BLaER1 treated with 17β-estradiol and CSF1 and Interleukin-3, amounts not matched to agents 10 nM and 100 nM (cell line): ENCODE data around the gene CIP2A.

Experiments used
- H3K27ac ChIP-seq, 11 experiments: shearing (Covaris generic); formaldehyde crosslinking; 2 replicates each; pipeline ENCODE4 v1.8.1; 2022
- H3K27me3 ChIP-seq, 11 experiments: shearing (Covaris generic); formaldehyde crosslinking; 2 replicates each; pipeline ENCODE4 v1.8.1; 2022
- H3K36me3 ChIP-seq, 11 experiments: shearing (Covaris generic); formaldehyde crosslinking; 2 replicates each; pipeline ENCODE4 v1.8.1; 2022
- H3K4me1 ChIP-seq, 10 experiments: shearing (Covaris generic); formaldehyde crosslinking; 2 replicates each; pipeline ENCODE4 v1.8.1; 2022
- H3K4me2 ChIP-seq, 11 experiments: shearing (Covaris generic); formaldehyde crosslinking; 2 replicates each; pipeline ENCODE4 v1.8.1; 2022
- H3K4me3 ChIP-seq, 10 experiments: shearing (Covaris generic); formaldehyde crosslinking; 2 replicates each; pipeline ENCODE4 v1.8.1; 2022
- H3K9ac ChIP-seq, 11 experiments: shearing (Covaris generic); formaldehyde crosslinking; 2 replicates each; pipeline ENCODE4 v1.8.1; 2022
- H3K9me3 ChIP-seq, 11 experiments: shearing (Covaris generic); formaldehyde crosslinking; replicated peaks in 1 of 11; 2 replicates each; pipeline ENCODE4 v1.8.1; 2022
- H4K20me1 ChIP-seq, 11 experiments: shearing (Covaris generic); formaldehyde crosslinking; 2 replicates each; pipeline ENCODE4 v1.8.1; 2022
- Cebpa-rat ChIP-seq, 11 experiments: shearing (Covaris generic); IDR thresholded peaks; 2 replicates each; pipeline ENCODE4 v1.8.1; 2022

Gene CIP2A

DNA sequence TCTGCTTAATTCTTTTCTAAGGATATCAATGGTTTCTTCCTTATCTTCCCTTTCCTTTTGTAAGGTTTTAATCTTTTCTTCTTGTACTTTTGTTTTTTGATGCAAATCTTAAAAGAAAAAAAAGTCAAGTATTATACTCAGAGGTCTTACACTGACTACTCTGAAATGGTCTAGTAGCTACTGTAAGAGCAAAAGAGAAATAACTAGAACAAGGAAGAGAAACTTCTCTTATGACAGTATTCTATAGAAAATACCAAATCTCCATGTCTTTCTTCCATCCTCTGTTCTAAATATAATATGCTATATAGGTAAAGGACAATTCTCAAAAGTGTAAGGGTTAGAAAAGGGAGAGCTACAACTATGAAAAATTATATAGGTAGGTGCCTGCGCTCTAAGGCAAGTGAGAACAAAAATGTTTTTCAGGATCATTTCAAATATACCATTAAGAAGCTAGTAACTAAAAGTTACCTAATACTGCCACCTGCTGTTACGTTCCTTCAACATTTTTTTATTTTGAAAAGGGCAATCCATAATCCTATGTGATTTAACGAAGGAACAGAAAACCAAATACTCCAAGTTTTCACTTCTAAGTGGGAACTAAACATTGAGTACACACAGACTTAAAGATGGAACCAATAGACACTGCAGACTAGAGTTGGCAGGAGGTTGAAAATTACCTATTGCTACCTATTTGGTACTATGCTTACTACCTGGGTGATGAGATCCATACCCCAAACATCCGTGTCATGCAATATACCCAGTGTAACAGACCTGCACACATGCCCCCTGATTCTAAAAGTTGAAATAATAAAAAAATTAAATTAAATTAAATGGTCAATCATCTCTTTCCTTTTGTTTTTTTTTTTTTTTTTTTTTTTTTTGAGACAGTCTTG is 36.7 kb downstream of the CIP2A start:
- Histone ChIP-seq H3K36me3 (peaks cover 4 to 89% (median 71%) of the 10 kb centered on the region in 11 experiments; a peak in 19 of 22 replicates), H3K9ac (no peak overlapping the region; a peak in 1 of 22 replicates), H3K27ac (no peak overlapping the region)

DNA sequence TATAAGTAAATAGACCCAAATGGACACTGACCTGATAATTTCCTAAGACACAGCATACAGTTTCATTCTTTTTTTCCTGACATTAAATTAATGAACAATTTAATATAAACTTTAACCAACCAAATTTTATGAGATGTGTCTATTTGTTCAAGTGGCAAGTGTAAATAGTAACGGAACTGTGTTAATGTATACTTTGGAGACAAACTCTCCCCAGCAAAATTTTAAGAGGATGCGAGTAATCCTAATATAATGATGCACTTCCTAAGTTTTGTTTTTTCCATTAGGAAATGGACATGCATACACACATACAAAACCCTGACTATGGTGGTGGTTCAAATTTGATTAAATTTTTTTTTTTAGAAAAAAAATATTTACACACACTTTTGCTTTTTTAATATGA is 40.4 kb downstream of the CIP2A start:
- Histone ChIP-seq H3K9me3 (0 out of 22 replicates have a peak, but pooled peaks cover 0 to 2% (median 0%) of the 10 kb centered on the region in 11 experiments), H3K9ac (no peak overlapping the region), H4K20me1 (no peaks in the 10 kb centered on the region), H3K4me2 (no peak overlapping the region), H3K27ac (no peak overlapping the region), H3K27me3 (no peaks in the 10 kb centered on the region), H3K4me3 (no peak overlapping the region), H3K36me3 (peaks cover 5 to 88% (median 57%) of the 10 kb centered on the region in 11 experiments), H3K4me1 (no peaks in the 10 kb centered on the region)
- no peak for TF ChIP-seq Cebpa-rat (IDR thresholded peaks at IDR 0.05)

More for the DNA sequence above, 36.7 kb downstream of the CIP2A start:
- Histone ChIP-seq H3K4me2 (no peak overlapping the region), H4K20me1 (no peaks in the 10 kb centered on the region), H3K27me3 (no peaks in the 10 kb centered on the region), H3K9me3 (no peaks in the 10 kb centered on the region), H3K4me1 (no peaks in the 10 kb centered on the region), H3K4me3 (no peak overlapping the region)
- TF ChIP-seq Cebpa-rat (IDR thresholded peaks at IDR 0.05): no peak

DNA sequence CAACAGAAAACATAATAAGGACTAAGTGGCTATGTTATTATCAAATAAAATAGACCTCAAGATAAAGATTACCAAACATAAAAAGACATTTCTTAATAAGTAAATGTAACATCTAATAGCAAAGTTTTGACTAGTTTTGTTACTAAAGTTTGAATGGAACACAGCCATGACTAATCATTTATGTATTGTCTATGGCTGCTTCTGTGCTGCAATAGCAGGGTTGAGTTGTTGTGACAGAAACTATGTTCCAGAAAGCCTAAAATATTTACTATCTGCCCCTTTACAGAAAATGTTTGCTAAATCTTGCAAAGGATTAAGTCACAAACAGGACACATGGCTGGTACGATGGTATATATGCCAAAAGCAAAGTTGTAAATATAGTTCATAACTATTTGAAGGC is 40.9 kb downstream of the CIP2A start:
- H3K27ac ChIP-seq: no peak overlapping the region
- no peak for TF ChIP-seq Cebpa-rat (IDR thresholded peaks at IDR 0.05)
- H3K9me3 ChIP-seq: peaks cover 0 to 7% (median 0%) of the 10 kb centered on the region in 11 experiments; a peak in 7 of 22 replicates
- H3K27me3 ChIP-seq: no peaks in the 10 kb centered on the region
- no peaks in the 10 kb centered on the region for H4K20me1 ChIP-seq
- no peaks in the 10 kb centered on the region for H3K4me1 ChIP-seq
- H3K9ac ChIP-seq: no peak overlapping the region
- H3K36me3 ChIP-seq: peaks cover 11 to 88% (median 57%) of the 10 kb centered on the region in 11 experiments
- H3K4me2 ChIP-seq: no peak overlapping the region
- H3K4me3 ChIP-seq: no peak overlapping the region

DNA sequence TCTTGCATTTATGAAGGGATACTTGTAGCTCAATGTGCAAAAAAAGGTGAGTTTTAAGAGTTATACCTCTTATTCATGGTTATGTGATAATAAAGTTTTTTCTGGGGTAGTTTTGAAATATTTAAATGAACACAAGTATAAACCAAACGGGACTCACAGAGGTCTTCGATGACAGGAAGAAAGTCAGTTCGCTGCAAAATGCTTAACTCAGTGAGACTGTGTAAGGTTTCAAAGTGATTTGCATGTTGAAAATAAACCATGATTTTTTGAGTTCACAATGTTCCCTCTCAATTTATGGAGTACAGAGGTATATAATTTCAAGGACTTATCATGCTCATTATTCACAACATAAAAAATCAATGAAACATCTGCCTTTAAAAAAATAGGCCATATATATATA is 42.5 kb downstream of the CIP2A start:
- no peaks in the 10 kb centered on the region for H3K4me1 ChIP-seq
- H3K9me3 ChIP-seq: peaks cover 0 to 10% (median 0%) of the 10 kb centered on the region in 11 experiments; a peak in 7 of 22 replicates
- H3K9ac ChIP-seq: no peak overlapping the region
- H3K27me3 ChIP-seq: no peaks in the 10 kb centered on the region
- TF ChIP-seq Cebpa-rat (IDR thresholded peaks at IDR 0.05): no peak
- H4K20me1 ChIP-seq: no peaks in the 10 kb centered on the region
- no peak overlapping the region for H3K4me3 ChIP-seq
- H3K27ac ChIP-seq: no peak overlapping the region
- peaks cover 12 to 87% (median 52%) of the 10 kb centered on the region in 11 experiments for H3K36me3 ChIP-seq
- H3K4me2 ChIP-seq: no peak overlapping the region

DNA sequence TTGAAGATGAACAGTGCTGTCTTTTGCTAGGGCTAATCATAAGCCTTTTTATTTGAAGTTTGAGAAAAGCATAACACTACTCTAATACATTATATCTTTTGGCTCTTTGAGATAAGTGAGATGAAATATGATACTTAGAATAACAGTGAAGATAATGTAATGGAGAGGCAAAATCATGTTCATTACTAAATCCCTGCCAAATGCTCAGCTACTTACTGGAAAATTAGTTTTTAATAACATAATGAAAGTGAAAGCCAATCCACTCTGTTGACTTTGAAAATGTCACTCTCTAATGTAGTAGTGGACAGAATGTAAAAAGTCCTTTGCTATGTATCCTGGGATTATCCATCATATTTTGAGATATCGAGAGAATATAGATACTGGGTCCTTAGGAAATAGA is 43.0 kb downstream of the CIP2A start:
- Histone ChIP-seq H3K9ac (no peak overlapping the region), H3K27me3 (no peaks in the 10 kb centered on the region), H3K36me3 (peaks cover 12 to 82% (median 49%) of the 10 kb centered on the region in 11 experiments), H3K4me2 (no peak overlapping the region), H3K4me3 (no peak overlapping the region), H4K20me1 (no peaks in the 10 kb centered on the region), H3K27ac (no peak overlapping the region), H3K9me3 (peaks cover 0 to 10% (median 0%) of the 10 kb centered on the region in 11 experiments; a peak in 7 of 22 replicates), H3K4me1 (no peaks in the 10 kb centered on the region)
- no peak for TF ChIP-seq Cebpa-rat (IDR thresholded peaks at IDR 0.05)

DNA sequence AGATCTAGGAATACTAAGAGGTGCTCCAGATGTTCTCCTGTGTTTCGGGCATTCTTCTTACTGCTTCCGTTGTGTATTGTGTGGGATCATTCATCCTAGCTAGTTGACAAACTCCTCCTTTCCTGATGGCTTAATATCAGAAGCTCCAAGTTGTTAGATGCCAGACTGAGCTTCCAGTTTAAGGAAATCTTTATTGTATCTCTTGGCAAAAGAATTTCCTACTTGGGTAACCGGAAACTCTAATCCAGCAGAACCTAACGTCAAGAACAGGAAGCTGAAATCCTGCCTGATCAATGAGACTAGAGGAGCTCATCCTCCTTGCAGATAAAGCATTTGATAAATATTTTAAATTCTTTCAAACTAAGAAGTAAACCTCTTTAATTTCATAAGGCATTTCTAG is 51.2 kb downstream of the CIP2A start:
- Histone ChIP-seq H3K36me3 (peaks cover 0 to 13% (median 8%) of the 10 kb centered on the region in 11 experiments; a peak in 20 of 22 replicates), H3K9me3 (peaks cover 0 to under 1% (median 0%) of the 10 kb centered on the region in 11 experiments; a peak in 1 of 22 replicates), H3K4me2 (no peak overlapping the region), H3K4me3 (no peak overlapping the region), H3K4me1 (no peaks in the 10 kb centered on the region), H3K27ac (no peak overlapping the region), H4K20me1 (no peaks in the 10 kb centered on the region), H3K27me3 (no peaks in the 10 kb centered on the region), H3K9ac (no peak overlapping the region)
- TF ChIP-seq Cebpa-rat (IDR thresholded peaks at IDR 0.05): no peak

DNA sequence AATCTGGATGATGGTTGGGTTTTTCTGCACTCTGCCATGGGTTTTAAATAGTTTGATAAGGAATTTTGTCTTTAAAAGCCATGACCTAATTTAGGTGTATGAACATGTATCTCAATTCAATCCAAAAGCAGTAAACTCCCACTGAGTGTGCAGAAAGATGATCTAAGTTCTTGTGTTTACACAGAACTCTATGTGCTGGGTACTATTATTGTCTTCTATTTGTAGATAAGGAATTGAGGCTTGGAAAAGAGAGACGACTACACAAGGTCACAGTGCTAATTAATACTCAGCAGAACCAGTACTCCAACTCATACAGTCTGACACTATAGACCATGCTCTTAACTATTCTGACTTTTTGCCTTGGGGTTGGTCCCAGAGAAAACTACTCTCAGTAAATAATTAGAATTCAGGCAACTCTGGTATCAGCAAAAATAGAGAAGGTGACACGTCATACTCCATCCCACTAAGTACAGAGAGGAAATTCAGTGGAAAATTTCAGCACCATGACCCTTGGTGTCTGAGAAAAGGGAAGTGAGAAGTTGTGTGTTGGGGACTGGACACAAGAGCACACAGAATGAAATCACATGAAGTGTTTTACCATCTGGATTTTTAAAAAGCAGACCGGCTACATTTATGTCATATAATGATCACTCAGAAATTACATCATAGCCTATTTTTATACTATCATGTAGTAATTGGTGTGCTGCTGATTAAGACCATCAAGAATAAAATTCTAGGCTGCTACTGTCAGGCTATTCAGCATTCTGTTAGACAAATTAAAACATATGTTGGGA is 60.6 kb downstream of the CIP2A start:
- peak overlapping the region in 2 of 11 experiments; percentile 50 to 53; a peak in 3 of 22 replicates for H3K9ac ChIP-seq
- H3K4me1 ChIP-seq: peaks cover 0 to 33% (median 10%) of the 10 kb centered on the region in 10 experiments; a peak in 13 of 20 replicates
- no peak overlapping the region for H3K4me3 ChIP-seq
- H4K20me1 ChIP-seq: no peaks in the 10 kb centered on the region
- no peaks in the 10 kb centered on the region for H3K36me3 ChIP-seq
- no peak for TF ChIP-seq Cebpa-rat (IDR thresholded peaks at IDR 0.05)
- H3K27ac ChIP-seq: peak overlapping the region in 4 of 11 experiments; percentile 48 to 81 (median 66); a peak in 7 of 22 replicates
- peak overlapping the region in 7 of 11 experiments; percentile 5 to 76 (median 48); a peak in 12 of 22 replicates for H3K4me2 ChIP-seq
- H3K9me3 ChIP-seq: no peaks in the 10 kb centered on the region
- H3K27me3 ChIP-seq: no peaks in the 10 kb centered on the region

DNA sequence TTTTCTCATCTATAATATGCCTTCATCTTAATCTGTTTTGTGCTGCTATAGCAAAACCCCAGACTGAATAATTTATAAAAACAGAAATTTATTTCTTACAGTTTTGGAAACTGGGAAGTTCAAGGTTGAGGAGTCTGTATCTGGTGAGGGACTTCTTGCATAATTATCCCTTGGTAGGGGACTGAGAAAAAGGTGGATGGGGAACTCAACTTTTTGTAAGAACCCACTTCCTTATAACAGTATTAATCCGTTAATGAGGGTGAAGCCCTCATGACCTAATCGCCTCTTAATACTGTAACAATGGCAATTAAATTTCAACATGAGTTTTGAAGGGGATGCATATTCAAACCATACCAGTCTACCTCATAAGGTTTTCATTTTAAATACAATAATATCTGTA is 61.4 kb downstream of the CIP2A start:
- H3K9me3 ChIP-seq: no peaks in the 10 kb centered on the region
- TF ChIP-seq Cebpa-rat (IDR thresholded peaks at IDR 0.05): no peak
- no peaks in the 10 kb centered on the region for H4K20me1 ChIP-seq
- peaks cover 0 to 33% (median 10%) of the 10 kb centered on the region in 10 experiments; a peak in 13 of 20 replicates for H3K4me1 ChIP-seq
- no peak overlapping the region for H3K9ac ChIP-seq
- H3K27ac ChIP-seq: no peak overlapping the region; a peak in 1 of 22 replicates
- peak overlapping the region in 2 of 11 experiments; percentile 13 to 24; a peak in 2 of 22 replicates for H3K4me2 ChIP-seq
- H3K27me3 ChIP-seq: no peaks in the 10 kb centered on the region
- no peaks in the 10 kb centered on the region for H3K36me3 ChIP-seq
- H3K4me3 ChIP-seq: no peak overlapping the region

DNA sequence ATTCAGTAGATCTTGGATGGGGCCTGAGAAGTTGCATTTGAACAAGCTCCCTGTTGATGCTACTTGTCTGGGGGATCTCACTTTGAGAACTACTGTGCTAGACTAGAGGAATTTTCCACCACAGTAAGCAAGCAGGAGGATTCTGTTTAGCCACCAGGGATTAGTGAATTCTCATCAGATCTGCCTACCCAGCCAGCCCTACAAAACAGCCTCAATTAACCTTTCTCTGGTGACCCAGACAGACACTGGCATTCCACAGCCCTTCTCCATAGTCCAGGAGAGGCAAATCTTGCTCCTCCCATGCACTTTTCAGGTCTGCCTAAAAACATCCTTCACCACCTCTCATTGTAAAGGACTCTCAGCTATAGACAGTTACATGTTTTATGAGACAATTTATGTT is 62.1 kb downstream of the CIP2A start:
- Histone ChIP-seq H3K9ac (no peak overlapping the region), H3K4me2 (no peak overlapping the region; a peak in 1 of 22 replicates), H3K27ac (no peak overlapping the region), H4K20me1 (no peaks in the 10 kb centered on the region), H3K9me3 (no peaks in the 10 kb centered on the region), H3K27me3 (no peaks in the 10 kb centered on the region), H3K4me3 (no peak overlapping the region), H3K4me1 (peaks cover 0 to 33% (median 10%) of the 10 kb centered on the region in 10 experiments; a peak in 13 of 20 replicates), H3K36me3 (no peaks in the 10 kb centered on the region)
- TF ChIP-seq Cebpa-rat (IDR thresholded peaks at IDR 0.05): no peak
